Loucy (cell line): Measurements from ENCODE around the gene TTC16.

Source experiments
- EZH2phosphoT487 ChIP-seq: fragments of 200-600 bp; IDR thresholded peaks from 2 replicates; pipeline ENCODE4 v1.6.1; 2018; ENCODE audit warnings: antibody characterized with exemption, mild to moderate bottlenecking, moderate library complexity, borderline replicate concordance
- TF ChIP-seq, protein P1 (sequence below): fragments of 200-600 bp; sonication (generic); conservative IDR thresholded peaks from 2 replicates; pipeline ENCODE4 v1.5.1; 2014; ENCODE audit warnings: mild to moderate bottlenecking, antibody characterized with exemption, low read length

DNA sequence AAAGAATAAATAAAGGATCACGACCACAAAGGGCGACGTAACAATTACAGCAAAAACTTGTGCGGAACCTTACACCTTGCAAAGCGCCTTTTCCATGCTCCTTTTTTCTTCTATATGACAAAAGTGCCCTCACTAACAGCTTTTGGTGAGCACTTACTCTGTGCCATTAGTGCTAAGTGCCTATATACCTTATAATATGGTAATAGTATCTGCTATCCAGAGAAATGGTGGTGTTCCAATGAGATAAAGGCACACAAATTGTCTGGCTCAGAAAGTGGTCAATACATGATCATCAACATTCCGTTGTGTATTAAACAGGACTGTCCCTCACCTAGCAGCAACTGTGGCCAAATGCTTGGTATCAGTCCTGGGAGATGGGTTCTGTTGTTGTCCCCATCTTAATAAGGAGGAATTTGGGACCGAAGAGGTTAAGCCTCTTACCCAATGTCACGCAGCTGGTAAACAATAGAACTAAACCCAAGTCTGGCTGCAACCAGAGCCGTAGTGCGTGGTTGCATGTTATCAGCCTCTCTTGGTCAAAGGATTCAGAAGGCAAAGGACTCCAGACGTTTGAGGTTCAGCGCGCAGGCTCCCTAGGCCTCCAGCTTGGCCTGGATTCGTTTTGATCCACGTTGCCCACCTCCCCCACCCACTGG, 19.8 kb downstream of the TTC16 start:
- TF ChIP-seq, protein P1, sequence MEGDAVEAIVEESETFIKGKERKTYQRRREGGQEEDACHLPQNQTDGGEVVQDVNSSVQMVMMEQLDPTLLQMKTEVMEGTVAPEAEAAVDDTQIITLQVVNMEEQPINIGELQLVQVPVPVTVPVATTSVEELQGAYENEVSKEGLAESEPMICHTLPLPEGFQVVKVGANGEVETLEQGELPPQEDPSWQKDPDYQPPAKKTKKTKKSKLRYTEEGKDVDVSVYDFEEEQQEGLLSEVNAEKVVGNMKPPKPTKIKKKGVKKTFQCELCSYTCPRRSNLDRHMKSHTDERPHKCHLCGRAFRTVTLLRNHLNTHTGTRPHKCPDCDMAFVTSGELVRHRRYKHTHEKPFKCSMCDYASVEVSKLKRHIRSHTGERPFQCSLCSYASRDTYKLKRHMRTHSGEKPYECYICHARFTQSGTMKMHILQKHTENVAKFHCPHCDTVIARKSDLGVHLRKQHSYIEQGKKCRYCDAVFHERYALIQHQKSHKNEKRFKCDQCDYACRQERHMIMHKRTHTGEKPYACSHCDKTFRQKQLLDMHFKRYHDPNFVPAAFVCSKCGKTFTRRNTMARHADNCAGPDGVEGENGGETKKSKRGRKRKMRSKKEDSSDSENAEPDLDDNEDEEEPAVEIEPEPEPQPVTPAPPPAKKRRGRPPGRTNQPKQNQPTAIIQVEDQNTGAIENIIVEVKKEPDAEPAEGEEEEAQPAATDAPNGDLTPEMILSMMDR, result no peak
- TF ChIP-seq EZH2phosphoT487, result no peak
